Colonic mucosa (tissue), 4 donors: ENCODE data around the gene TSTD2. TPM values are rescaled to one million over a fixed set of nuclear protein-coding genes. Genes with fewer than 3 reads are reported as not detected.

Experiments
- DNase-seq: peaks from one replicate; pipeline ENCODE4 v3.0.0-alpha.2; 2020
- H3K27ac ChIP-seq: fragments of 200-600 bp; one replicate; pipeline ENCODE4 v1.8.0; 2021
- H3K27me3 ChIP-seq: fragments of 200-600 bp; one replicate; pipeline ENCODE4 v1.8.0; 2021
- H3K36me3 ChIP-seq: fragments of 200-600 bp; one replicate; pipeline ENCODE4 v1.8.0; 2021
- H3K4me1 ChIP-seq: fragments of 200-600 bp; one replicate; pipeline ENCODE4 v1.8.0; 2021; ENCODE audit warnings: mild to moderate bottlenecking
- H3K4me3 ChIP-seq: fragments of 200-600 bp; one replicate; pipeline ENCODE4 v1.8.0; 2021
- H3K9ac ChIP-seq, 2 donors: one replicate each; pipeline ENCODE4 v1.7.0; 2013; ENCODE audit warnings: control low read depth in 2 of 2, low read depth in 2 of 2, low read length in 2 of 2
- H3K9me3 ChIP-seq: fragments of 200-600 bp; one replicate; pipeline ENCODE4 v1.8.0; 2021
- CTCF ChIP-seq: fragments of 200-600 bp; IDR thresholded peaks from one replicate; pipeline ENCODE4 v1.8.0; 2022; ENCODE audit warnings: antibody characterized with exemption, mild to moderate bottlenecking
- intact Hi-C: fragments of 100-400 bp; cut with DNase I; formaldehyde crosslinking; loops from one replicate; pipeline ENCODE4 v1.14.1; 2022
- total RNA-seq, 2 donors: library from RNA; stranded (reverse); fragmentation: NEBNext Ultra II Directional in 1 of 2; extraction: Animal tissue kit (Norgen Biotek cat#: 25700) in 1 of 2; gene quantifications; one replicate each; pipeline ENCODE4 v1.2.1, GENCODE V29; 2021
- donor health status: healthy.
- donor health status: DM: no; HTN: no; CAD: no.
- donor health status: DM: no; HTN: no; CAD: no.

TSTD2 gene
- total RNA-seq, 2 donors from 2014 or later: 14.7 to 17.5 TPM

GRCh38 chr9:97556721-97557605 lies 76.2 kb downstream of the TSTD2 start:
- H3K9me3 ChIP-seq: no peaks in the 10 kb centered on the region
- no peak overlapping the region for H3K4me3 ChIP-seq
- intact Hi-C loops: no loop called here
- H3K36me3 ChIP-seq: no peaks in the 10 kb centered on the region
- no peaks in the 10 kb centered on the region for H3K27me3 ChIP-seq
- no peak overlapping the region for H3K9ac ChIP-seq
- no peak for DNase-seq
- TF ChIP-seq CTCF: no peak
- H3K4me1 ChIP-seq: no peaks in the 10 kb centered on the region
- no peak overlapping the region for H3K27ac ChIP-seq

GRCh38 chr9:97556036-97556720 lies 77.0 kb downstream of the TSTD2 start:
- DNase-seq: no peak
- no peak for TF ChIP-seq CTCF
- Histone ChIP-seq H3K4me1 (no peaks in the 10 kb centered on the region), H3K36me3 (no peaks in the 10 kb centered on the region), H3K4me3 (no peak overlapping the region), H3K9ac (no peak overlapping the region), H3K27ac (no peak overlapping the region), H3K9me3 (no peaks in the 10 kb centered on the region), H3K27me3 (no peaks in the 10 kb centered on the region)
- intact Hi-C loops: no loop called here

DNA sequence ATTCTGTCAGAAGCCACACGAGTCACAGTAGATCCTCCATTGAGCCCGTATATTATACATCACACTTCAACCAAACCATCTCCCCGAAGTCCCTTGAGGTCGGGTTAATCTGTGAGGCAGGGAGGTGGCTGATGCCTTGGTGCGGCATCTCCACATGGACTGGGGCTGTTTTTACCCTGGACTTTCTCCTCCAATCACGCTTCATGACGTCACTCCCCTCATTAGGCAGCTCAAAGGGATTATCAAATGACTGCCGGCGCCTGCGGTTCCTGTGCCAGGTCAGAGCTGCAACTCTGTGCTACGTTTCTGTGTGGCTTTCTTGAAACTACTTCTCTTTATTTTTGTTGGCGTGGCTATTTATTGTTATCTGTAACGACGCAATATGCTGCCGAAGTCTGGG lies 78.0 kb downstream of the TSTD2 start:
- no peak overlapping the region for H3K4me3 ChIP-seq
- H3K27ac ChIP-seq: no peak overlapping the region
- no peaks in the 10 kb centered on the region for H3K36me3 ChIP-seq
- intact Hi-C loops: no loop called here
- no peak overlapping the region for H3K9ac ChIP-seq
- H3K4me1 ChIP-seq: no peaks in the 10 kb centered on the region
- H3K27me3 ChIP-seq: no peaks in the 10 kb centered on the region
- DNase-seq: no peak
- TF ChIP-seq CTCF: no peak
- H3K9me3 ChIP-seq: no peaks in the 10 kb centered on the region

- H3K9ac ChIP-seq: no peak overlapping the region
- H3K36me3 ChIP-seq: no peaks in the 10 kb centered on the region
- intact Hi-C loops: no loop called here
- H3K27me3 ChIP-seq: no peaks in the 10 kb centered on the region
- no peak for TF ChIP-seq CTCF
- no peaks in the 10 kb centered on the region for H3K4me1 ChIP-seq
- no peak for DNase-seq
- no peak overlapping the region for H3K4me3 ChIP-seq
- H3K27ac ChIP-seq: no peak overlapping the region
- H3K9me3 ChIP-seq: no peaks in the 10 kb centered on the region
Measured at GRCh38 chr9:97554566-97555075, 78.5 kb downstream of the TSTD2 start.

GRCh38 chr9:97553841-97554240 lies 79.3 kb downstream of the TSTD2 start:
- Histone ChIP-seq H3K36me3 (no peaks in the 10 kb centered on the region), H3K27ac (no peak overlapping the region), H3K4me3 (no peak overlapping the region), H3K9ac (no peak overlapping the region), H3K4me1 (no peaks in the 10 kb centered on the region), H3K9me3 (no peaks in the 10 kb centered on the region), H3K27me3 (no peaks in the 10 kb centered on the region)
- no peak for DNase-seq
- intact Hi-C loops: no loop called here
- no peak for TF ChIP-seq CTCF
